HepG2 (cell line): Measurements from ENCODE around the gene RAD51AP1. TPM values are rescaled to one million over a fixed set of nuclear protein-coding genes. Genes with fewer than 3 reads are reported as not detected.

ENCODE experiments used
- ATAC-seq: fragments of 200-7000 bp; cut with Tn5 transposase; 3 replicates; pipeline ENCODE4 v1.9.1; 2020; ENCODE audit warnings: mild to moderate bottlenecking, moderate library complexity
- BruUV-seq: library from RNA; stranded (reverse); fragments of 400-500 nt; replicated peaks from 2 replicates; lab custom pipeline; 2021; lab: Mats Ljungman, UMichigan
- CTCF ChIA-PET: fragments of 300-600 bp; formaldehyde crosslinking; extraction: SDS; loops from one replicate; lab custom pipeline; 2021; ENCODE audit warnings: low total read pairs, inconsistent platforms, low intra/inter-chr PET ratio; lab: Yijun Ruan, JAX
- POLR2A ChIA-PET: fragments of 350-600 bp; sonication (Branson Sonifier 250); formaldehyde crosslinking; loops from one replicate; lab custom pipeline; 2020; ENCODE audit warnings: antibody characterized with exemption, inconsistent platforms; lab: Yijun Ruan, JAX
- DNase-seq: peaks from one replicate; pipeline ENCODE4 v3.0.0-alpha.2; 2015; ENCODE audit warnings: low spot score
- FAIRE-seq: peaks from 3 replicates; lab custom pipeline; 2011; peaks lifted over from hg19 to GRCh38; lab: Jason Lieb, UNC
- H2AFZ ChIP-seq: one replicate; pipeline ENCODE4 v1.6.1; 2011; ENCODE audit warnings: low read length, inconsistent platforms
- H3K27ac ChIP-seq: fragments of 300-600 bp; 3 replicates; pipeline ENCODE4 v1.8.0; 2011; ENCODE audit warnings: mixed run types, mild to moderate bottlenecking, mixed read lengths, low read length, inconsistent platforms; ENCODE audit not compliant: insufficient read depth; ENCODE audit errors: extremely low read length
- H3K27me3 ChIP-seq, 2 experiments: fragments of 200-600 bp in 1 of 2; 2 replicates in 1 of 2; 3 replicates in 1 of 2; pipeline versions ENCODE4 v1.6.0 to v1.8.0; 2011; ENCODE audit warnings: low read length in 2 of 2, mild to moderate bottlenecking in 2 of 2, moderate library complexity in 2 of 2, inconsistent platforms in 1 of 2; ENCODE audit not compliant: insufficient read depth in 2 of 2, control insufficient read depth in 1 of 2
- H3K36me3 ChIP-seq, 2 experiments: fragments of 200-600 bp in 1 of 2; replicated peaks in 1 of 2; 2 replicates in 1 of 2; 3 replicates in 1 of 2; pipeline versions ENCODE4 v1.5.1 to v1.8.0; 2011; ENCODE audit warnings: low read length in 2 of 2, inconsistent platforms in 1 of 2; ENCODE audit not compliant: insufficient read depth in 2 of 2, control insufficient read depth in 1 of 2
- H3K4me1 ChIP-seq: 2 replicates; pipeline ENCODE4 v1.5.1; 2012; ENCODE audit warnings: low read length, inconsistent platforms; ENCODE audit not compliant: insufficient read depth
- H3K4me2 ChIP-seq: 2 replicates; pipeline ENCODE4 v1.6.0; 2011; ENCODE audit warnings: low read depth, low read length, inconsistent platforms
- H3K4me3 ChIP-seq, 3 experiments: fragments of 200-600 bp in 1 of 3; sonication (generic), shearing (Covaris generic) in 1 of 3; replicated peaks in 1 of 3; 2 replicates each; pipeline ENCODE4 v1.5.1; 2011 to 2016; ENCODE audit warnings: low read length in 3 of 3, inconsistent platforms in 2 of 3, low read depth in 2 of 3, mild to moderate bottlenecking in 2 of 3, control low read depth in 1 of 3, mixed read lengths in 1 of 3; ENCODE audit not compliant: insufficient read depth in 1 of 3
- H3K79me2 ChIP-seq: one replicate; pipeline ENCODE4 v1.6.1; 2011; ENCODE audit warnings: low read length, inconsistent platforms; ENCODE audit not compliant: insufficient read depth
- H3K9ac ChIP-seq: 2 replicates; pipeline ENCODE4 v1.6.0; 2011; ENCODE audit warnings: mild to moderate bottlenecking, low read depth, low read length, inconsistent platforms; ENCODE audit not compliant: insufficient read depth
- H3K9me3 ChIP-seq: 2 replicates; pipeline ENCODE4 v1.5.1; 2012; ENCODE audit warnings: mild to moderate bottlenecking, low read length
- H4K20me1 ChIP-seq: 2 replicates; pipeline ENCODE4 v1.6.0; 2011; ENCODE audit warnings: inconsistent platforms, mild to moderate bottlenecking, low read length, moderate library complexity; ENCODE audit not compliant: insufficient read depth
- CHD2 ChIP-seq: IDR thresholded peaks from 2 replicates; pipeline ENCODE4 v1.6.1; 2011; ENCODE audit warnings: low read depth, low read length, improper control_type of control experiment
- EP300 ChIP-seq, 3 experiments: sonication (generic) in 1 of 3; formaldehyde crosslinking in 1 of 3; IDR thresholded peaks; 2 replicates each; pipeline versions ENCODE4 v1.5.1 to v1.6.1; 2011 to 2020; ENCODE audit warnings: low read depth in 2 of 3, low read length in 2 of 3, borderline replicate concordance in 1 of 3, improper control_type of control experiment in 1 of 3, mild to moderate bottlenecking in 1 of 3, missing genetic modification reagents in 1 of 3, moderate library complexity in 1 of 3
- HOXA5 ChIP-seq: sonication (generic); formaldehyde crosslinking; IDR thresholded peaks from 2 replicates; pipeline ENCODE4 v1.4.0; 2020; ENCODE audit warnings: missing genetic modification reagents
- KLF15 ChIP-seq: sonication (generic); formaldehyde crosslinking; IDR thresholded peaks from 2 replicates; pipeline ENCODE4 v1.8.1; 2023; ENCODE audit warnings: borderline replicate concordance, mild to moderate bottlenecking, inconsistent platforms, missing genetic modification reagents, mixed read lengths
- NFE2 ChIP-seq: sonication (generic); formaldehyde crosslinking; IDR thresholded peaks from 2 replicates; pipeline ENCODE4 v1.4.0; 2020; ENCODE audit warnings: missing genetic modification reagents
- REPIN1 ChIP-seq: sonication (generic); formaldehyde crosslinking; IDR thresholded peaks from 2 replicates; pipeline ENCODE4 v1.8.0; 2022; ENCODE audit warnings: missing genetic modification reagents, low read depth, mild to moderate bottlenecking, borderline replicate concordance
- ZKSCAN5 ChIP-seq: sonication (generic); formaldehyde crosslinking; IDR thresholded peaks from 2 replicates; pipeline ENCODE4 v1.5.1; 2020; ENCODE audit warnings: mild to moderate bottlenecking, missing genetic modification reagents
- ZNF253 ChIP-seq: sonication (generic); formaldehyde crosslinking; IDR thresholded peaks from 2 replicates; pipeline ENCODE4 v1.8.0; 2022; ENCODE audit warnings: mild to moderate bottlenecking, missing genetic modification reagents, borderline replicate concordance
- ZNF274 ChIP-seq: sonication (generic); formaldehyde crosslinking; IDR thresholded peaks from 2 replicates; pipeline ENCODE4 v1.5.1; 2020; ENCODE audit warnings: mild to moderate bottlenecking, missing genetic modification reagents
- ZNF331 ChIP-seq: sonication (generic); formaldehyde crosslinking; IDR thresholded peaks from 2 replicates; pipeline ENCODE4 v1.4.0; 2020; ENCODE audit warnings: missing genetic modification reagents
- WGBS: methylation state at CpG from one replicate; pipeline ENCODE4 v1.1.6; 2017; ENCODE audit warnings: low lambda C conversion rate; 5-methylcytosine and 5-hydroxymethylcytosine counted together
- in situ Hi-C: cut with HindIII; loops from 2 replicates; pipeline ENCODE4 v1.10.0; 2017; ENCODE audit warnings: low pct_unique_long_range_greater_than_20kb; ENCODE audit not compliant: extremely low pct_ligation_motif_present
- intact Hi-C: fragments of 100-400 bp; cut with micrococcal nuclease; formaldehyde crosslinking; loops from one replicate; pipeline ENCODE4 v1.10.0; 2022; ENCODE audit not compliant: unreplicated experiment
- polyA plus RNA-seq, 8 experiments: library from polyadenylated mRNA; depleted of rRNA in 3 of 8; stranded (reverse) in 7 of 8; unstranded in 1 of 8; fragments of >200 nt; fragmentation: Illumina TruSeq in 4 of 8; extraction: Trizol in 4 of 8; gene quantifications; 2 replicates each; pipeline versions ENCODE4 v1.2.1 to v1.2.3, GENCODE V29; 2011 to 2016; ENCODE audit warnings: low read depth in 4 of 8, missing spikeins in 1 of 8, mixed read lengths in 1 of 8; ENCODE audit not compliant: insufficient read depth in 1 of 8
- total RNA-seq, 5 experiments: library from RNA; depleted of rRNA; stranded (reverse); fragments of >200 nt; fragmentation: Illumina TruSeq; extraction: Trizol; gene quantifications; 2 replicates each; pipeline ENCODE4 v1.2.3, GENCODE V29; 2016; ENCODE audit warnings: low read depth in 1 of 5
- TF ChIP-seq, protein P1 (sequence below), 2 experiments: fragments of 450-650 bp in 1 of 2; sonication (generic) in 1 of 2; formaldehyde crosslinking; IDR thresholded peaks; 2 replicates each; pipeline versions ENCODE4 v1.5.0 to v1.8.0; 2020 to 2022; ENCODE audit warnings: mild to moderate bottlenecking in 1 of 2, missing genetic modification reagents in 1 of 2
- TF ChIP-seq, protein P2 (sequence below): fragments of 450-650 bp; IDR thresholded peaks from 2 replicates; pipeline ENCODE4 v1.6.1; 2016
- TF ChIP-seq, protein P3 (sequence below): sonication (generic); formaldehyde crosslinking; IDR thresholded peaks from 2 replicates; pipeline ENCODE4 v1.4.0; 2020; ENCODE audit warnings: missing genetic modification reagents
- TF ChIP-seq, protein P4 (sequence below): sonication (generic); formaldehyde crosslinking; IDR thresholded peaks from 2 replicates; pipeline ENCODE4 v1.5.0; 2020; ENCODE audit warnings: mild to moderate bottlenecking, missing genetic modification reagents

RAD51AP1 gene
- total and polyA plus RNA-seq, 2 of the 13 experiments (the other 11 are each of a cell fraction or from before 2014, with no cell fraction given): 16.6 to 49.3 TPM

DNA sequence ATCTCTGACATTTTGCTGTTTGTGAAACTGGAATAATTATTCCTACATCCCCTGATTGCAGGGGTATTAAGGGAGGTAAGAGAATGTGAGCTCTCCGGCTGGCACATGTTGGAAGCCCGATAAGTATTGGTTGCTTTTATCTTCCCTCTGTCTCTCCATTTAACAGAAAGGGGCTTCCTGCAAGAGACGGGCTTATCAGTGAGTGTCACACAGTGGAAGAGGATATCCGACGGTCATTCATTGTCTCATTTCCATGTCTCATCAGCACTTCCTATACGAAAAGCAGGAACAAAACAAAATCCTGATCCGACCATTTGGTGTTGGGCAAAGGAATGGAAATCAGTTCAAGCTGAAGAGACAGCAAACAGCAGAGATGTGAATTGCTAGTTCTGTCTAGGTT, 34.0 kb downstream of the RAD51AP1 start:
- ChIA-PET POLR2A (no interaction called here), CTCF (no interaction called here)
- FAIRE-seq (no peak), DNase-seq (no peak), ATAC-seq (no peak)
- Histone ChIP-seq H3K9ac (no peak overlapping the region), H3K9me3 (no peaks in the 10 kb centered on the region), H3K36me3 (no peaks in the 10 kb centered on the region), H2AFZ (no peak overlapping the region), H3K79me2 (no peaks in the 10 kb centered on the region), H3K4me3 (no peak overlapping the region), H4K20me1 (no peaks in the 10 kb centered on the region), H3K4me1 (no peaks in the 10 kb centered on the region), H3K4me2 (no peak overlapping the region), H3K27ac (no peak overlapping the region), H3K27me3 (no peaks in the 10 kb centered on the region)
- in situ Hi-C loops: no loop called here
- BruUV-seq: no TSS peak
- intact Hi-C loops: no loop called here
- WGBS: 68% methylated on average over 7 of the region's 7 CpGs
- TF ChIP-seq CHD2 (no peak), EP300 (IDR thresholded peaks at IDR 0.05; ENCODE audit: low read depth in 2 of 2, low read length in 2 of 2) (no peak), EP300 (CRISPR knock-in tag; IDR thresholded peaks at IDR 0.05; ENCODE audit: borderline replicate concordance) (no peak), KLF15 (CRISPR knock-in tag) (no peak), REPIN1 (CRISPR knock-in tag) (no peak), HOXA5 (CRISPR knock-in tag) (no peak), NFE2 (CRISPR knock-in tag) (no peak), ZKSCAN5 (CRISPR knock-in tag) (no peak), ZNF331 (CRISPR knock-in tag) (no peak), ZNF274 (CRISPR knock-in tag) (no peak), ZNF253 (CRISPR knock-in tag) (no peak)
- TF ChIP-seq, protein P1, sequence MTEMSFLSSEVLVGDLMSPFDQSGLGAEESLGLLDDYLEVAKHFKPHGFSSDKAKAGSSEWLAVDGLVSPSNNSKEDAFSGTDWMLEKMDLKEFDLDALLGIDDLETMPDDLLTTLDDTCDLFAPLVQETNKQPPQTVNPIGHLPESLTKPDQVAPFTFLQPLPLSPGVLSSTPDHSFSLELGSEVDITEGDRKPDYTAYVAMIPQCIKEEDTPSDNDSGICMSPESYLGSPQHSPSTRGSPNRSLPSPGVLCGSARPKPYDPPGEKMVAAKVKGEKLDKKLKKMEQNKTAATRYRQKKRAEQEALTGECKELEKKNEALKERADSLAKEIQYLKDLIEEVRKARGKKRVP (CRISPR knock-in tag; IDR thresholded peaks at IDR 0.05): no peak
- TF ChIP-seq, protein P2, sequence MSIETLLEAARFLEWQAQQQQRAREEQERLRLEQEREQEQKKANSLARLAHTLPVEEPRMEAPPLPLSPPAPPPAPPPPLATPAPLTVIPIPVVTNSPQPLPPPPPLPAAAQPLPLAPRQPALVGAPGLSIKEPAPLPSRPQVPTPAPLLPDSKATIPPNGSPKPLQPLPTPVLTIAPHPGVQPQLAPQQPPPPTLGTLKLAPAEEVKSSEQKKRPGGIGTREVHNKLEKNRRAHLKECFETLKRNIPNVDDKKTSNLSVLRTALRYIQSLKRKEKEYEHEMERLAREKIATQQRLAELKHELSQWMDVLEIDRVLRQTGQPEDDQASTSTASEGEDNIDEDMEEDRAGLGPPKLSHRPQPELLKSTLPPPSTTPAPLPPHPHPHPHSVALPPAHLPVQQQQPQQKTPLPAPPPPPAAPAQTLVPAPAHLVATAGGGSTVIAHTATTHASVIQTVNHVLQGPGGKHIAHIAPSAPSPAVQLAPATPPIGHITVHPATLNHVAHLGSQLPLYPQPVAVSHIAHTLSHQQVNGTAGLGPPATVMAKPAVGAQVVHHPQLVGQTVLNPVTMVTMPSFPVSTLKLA: no peak
- TF ChIP-seq, protein P3, sequence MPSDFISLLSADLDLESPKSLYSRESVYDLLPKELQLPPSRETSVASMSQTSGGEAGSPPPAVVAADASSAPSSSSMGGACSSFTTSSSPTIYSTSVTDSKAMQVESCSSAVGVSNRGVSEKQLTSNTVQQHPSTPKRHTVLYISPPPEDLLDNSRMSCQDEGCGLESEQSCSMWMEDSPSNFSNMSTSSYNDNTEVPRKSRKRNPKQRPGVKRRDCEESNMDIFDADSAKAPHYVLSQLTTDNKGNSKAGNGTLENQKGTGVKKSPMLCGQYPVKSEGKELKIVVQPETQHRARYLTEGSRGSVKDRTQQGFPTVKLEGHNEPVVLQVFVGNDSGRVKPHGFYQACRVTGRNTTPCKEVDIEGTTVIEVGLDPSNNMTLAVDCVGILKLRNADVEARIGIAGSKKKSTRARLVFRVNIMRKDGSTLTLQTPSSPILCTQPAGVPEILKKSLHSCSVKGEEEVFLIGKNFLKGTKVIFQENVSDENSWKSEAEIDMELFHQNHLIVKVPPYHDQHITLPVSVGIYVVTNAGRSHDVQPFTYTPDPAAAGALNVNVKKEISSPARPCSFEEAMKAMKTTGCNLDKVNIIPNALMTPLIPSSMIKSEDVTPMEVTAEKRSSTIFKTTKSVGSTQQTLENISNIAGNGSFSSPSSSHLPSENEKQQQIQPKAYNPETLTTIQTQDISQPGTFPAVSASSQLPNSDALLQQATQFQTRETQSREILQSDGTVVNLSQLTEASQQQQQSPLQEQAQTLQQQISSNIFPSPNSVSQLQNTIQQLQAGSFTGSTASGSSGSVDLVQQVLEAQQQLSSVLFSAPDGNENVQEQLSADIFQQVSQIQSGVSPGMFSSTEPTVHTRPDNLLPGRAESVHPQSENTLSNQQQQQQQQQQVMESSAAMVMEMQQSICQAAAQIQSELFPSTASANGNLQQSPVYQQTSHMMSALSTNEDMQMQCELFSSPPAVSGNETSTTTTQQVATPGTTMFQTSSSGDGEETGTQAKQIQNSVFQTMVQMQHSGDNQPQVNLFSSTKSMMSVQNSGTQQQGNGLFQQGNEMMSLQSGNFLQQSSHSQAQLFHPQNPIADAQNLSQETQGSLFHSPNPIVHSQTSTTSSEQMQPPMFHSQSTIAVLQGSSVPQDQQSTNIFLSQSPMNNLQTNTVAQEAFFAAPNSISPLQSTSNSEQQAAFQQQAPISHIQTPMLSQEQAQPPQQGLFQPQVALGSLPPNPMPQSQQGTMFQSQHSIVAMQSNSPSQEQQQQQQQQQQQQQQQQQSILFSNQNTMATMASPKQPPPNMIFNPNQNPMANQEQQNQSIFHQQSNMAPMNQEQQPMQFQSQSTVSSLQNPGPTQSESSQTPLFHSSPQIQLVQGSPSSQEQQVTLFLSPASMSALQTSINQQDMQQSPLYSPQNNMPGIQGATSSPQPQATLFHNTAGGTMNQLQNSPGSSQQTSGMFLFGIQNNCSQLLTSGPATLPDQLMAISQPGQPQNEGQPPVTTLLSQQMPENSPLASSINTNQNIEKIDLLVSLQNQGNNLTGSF (CRISPR knock-in tag): no peak
- TF ChIP-seq, protein P4, sequence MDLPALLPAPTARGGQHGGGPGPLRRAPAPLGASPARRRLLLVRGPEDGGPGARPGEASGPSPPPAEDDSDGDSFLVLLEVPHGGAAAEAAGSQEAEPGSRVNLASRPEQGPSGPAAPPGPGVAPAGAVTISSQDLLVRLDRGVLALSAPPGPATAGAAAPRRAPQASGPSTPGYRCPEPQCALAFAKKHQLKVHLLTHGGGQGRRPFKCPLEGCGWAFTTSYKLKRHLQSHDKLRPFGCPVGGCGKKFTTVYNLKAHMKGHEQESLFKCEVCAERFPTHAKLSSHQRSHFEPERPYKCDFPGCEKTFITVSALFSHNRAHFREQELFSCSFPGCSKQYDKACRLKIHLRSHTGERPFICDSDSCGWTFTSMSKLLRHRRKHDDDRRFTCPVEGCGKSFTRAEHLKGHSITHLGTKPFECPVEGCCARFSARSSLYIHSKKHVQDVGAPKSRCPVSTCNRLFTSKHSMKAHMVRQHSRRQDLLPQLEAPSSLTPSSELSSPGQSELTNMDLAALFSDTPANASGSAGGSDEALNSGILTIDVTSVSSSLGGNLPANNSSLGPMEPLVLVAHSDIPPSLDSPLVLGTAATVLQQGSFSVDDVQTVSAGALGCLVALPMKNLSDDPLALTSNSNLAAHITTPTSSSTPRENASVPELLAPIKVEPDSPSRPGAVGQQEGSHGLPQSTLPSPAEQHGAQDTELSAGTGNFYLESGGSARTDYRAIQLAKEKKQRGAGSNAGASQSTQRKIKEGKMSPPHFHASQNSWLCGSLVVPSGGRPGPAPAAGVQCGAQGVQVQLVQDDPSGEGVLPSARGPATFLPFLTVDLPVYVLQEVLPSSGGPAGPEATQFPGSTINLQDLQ: no peak
